GM23338 (cell line): ENCODE measurements around the gene SLC22A14.

Experiments used
- EZH2 ChIP-seq: fragments of 200-600 bp; sonication (generic); IDR thresholded peaks from one replicate; pipeline ENCODE4 v1.8.0; 2017; ENCODE audit warnings: antibody characterized with exemption, mild to moderate bottlenecking, low read depth; ENCODE audit not compliant: unreplicated experiment
- EZH2phosphoT487 ChIP-seq: fragments of 200-600 bp; sonication (generic); IDR thresholded peaks from one replicate; pipeline ENCODE4 v1.8.1; 2018; ENCODE audit warnings: antibody characterized with exemption; ENCODE audit not compliant: unreplicated experiment
- JUNB ChIP-seq: IDR thresholded peaks from one replicate; pipeline ENCODE4 v1.6.1; 2016; ENCODE audit warnings: antibody characterized with exemption; ENCODE audit not compliant: unreplicated experiment
- ZNF331 ChIP-seq: fragments of 250-450 bp; sonication (Bioruptor Pico); IDR thresholded peaks from 2 replicates; pipeline ENCODE4 v1.5.0; 2020; ENCODE audit warnings: low read depth, mild to moderate bottlenecking, moderate library complexity
- TF ChIP-seq, protein P1 (sequence below), 2 experiments: fragments of 200-600 bp in 1 of 2; sonication (generic) in 1 of 2; conservative IDR thresholded peaks; 2 replicates each; pipeline versions ENCODE4 v1.5.1 to v1.6.1; 2016 to 2017; ENCODE audit warnings: antibody characterized with exemption in 2 of 2, low read depth in 2 of 2, mild to moderate bottlenecking in 2 of 2, moderate library complexity in 1 of 2

DNA sequence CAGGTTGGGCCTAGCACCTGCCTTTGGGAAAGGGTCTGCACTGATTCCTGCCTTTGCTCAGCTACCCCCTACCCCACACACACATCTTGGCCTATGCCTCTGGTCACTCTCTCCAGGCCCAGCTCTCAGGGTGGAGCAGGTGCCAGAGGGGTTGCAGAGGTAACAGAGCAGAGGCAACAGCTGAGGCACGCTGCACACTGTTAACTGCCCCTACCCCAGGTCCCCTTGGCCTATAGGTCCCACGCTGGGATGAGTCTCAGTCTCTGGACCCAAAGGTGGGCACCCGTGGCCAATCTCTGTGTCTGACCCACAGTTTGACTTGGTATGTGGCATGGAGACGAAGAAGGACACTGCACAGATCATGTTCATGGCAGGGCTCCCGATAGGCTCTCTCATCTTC, 24.8 kb downstream of the SLC22A14 start:
- TF ChIP-seq, protein P1, sequence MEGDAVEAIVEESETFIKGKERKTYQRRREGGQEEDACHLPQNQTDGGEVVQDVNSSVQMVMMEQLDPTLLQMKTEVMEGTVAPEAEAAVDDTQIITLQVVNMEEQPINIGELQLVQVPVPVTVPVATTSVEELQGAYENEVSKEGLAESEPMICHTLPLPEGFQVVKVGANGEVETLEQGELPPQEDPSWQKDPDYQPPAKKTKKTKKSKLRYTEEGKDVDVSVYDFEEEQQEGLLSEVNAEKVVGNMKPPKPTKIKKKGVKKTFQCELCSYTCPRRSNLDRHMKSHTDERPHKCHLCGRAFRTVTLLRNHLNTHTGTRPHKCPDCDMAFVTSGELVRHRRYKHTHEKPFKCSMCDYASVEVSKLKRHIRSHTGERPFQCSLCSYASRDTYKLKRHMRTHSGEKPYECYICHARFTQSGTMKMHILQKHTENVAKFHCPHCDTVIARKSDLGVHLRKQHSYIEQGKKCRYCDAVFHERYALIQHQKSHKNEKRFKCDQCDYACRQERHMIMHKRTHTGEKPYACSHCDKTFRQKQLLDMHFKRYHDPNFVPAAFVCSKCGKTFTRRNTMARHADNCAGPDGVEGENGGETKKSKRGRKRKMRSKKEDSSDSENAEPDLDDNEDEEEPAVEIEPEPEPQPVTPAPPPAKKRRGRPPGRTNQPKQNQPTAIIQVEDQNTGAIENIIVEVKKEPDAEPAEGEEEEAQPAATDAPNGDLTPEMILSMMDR (conservative IDR thresholded peaks at IDR 0.05; ENCODE audit: low read depth in 2 of 2): no peak
- TF ChIP-seq ZNF331 (CRISPR knock-in tag): no peak
- no peak for TF ChIP-seq JUNB
- TF ChIP-seq EZH2: no peak
- TF ChIP-seq EZH2phosphoT487: no peak
